ENCODE data around the gene FBXO9. TPM values are rescaled to one million over a fixed set of nuclear protein-coding genes. Genes with fewer than 3 reads are reported as not detected.

FBXO9 gene
- total RNA-seq, 1 donor from 2014 or later = 50.8 TPM

GRCh38 chr6:53038596-53038995, 26.6 kb upstream of the FBXO9 start:
- Mint-ChIP-seq H3K27me3 (ENCODE audit: insufficient read depth, low read depth) (no peaks in the 10 kb centered on the region), H3K4me1 (peaks cover 13% of the 10 kb centered on the region), H3K36me3 (peaks cover 40% of the 10 kb centered on the region), H3K9me3 (no peaks in the 10 kb centered on the region), H3K27ac (no peak overlapping the region), H3K4me3 (no peak overlapping the region)
- Histone ChIP-seq H3K79me2 (ENCODE audit: low read depth) (peaks cover 4% of the 10 kb centered on the region), H3F3A (ENCODE audit: low read depth) (peaks cover under 1% of the 10 kb centered on the region), H3K36me3 (no peaks in the 10 kb centered on the region), H3K4me2 (no peak overlapping the region), H3K27ac (no peak overlapping the region), H3K9me3 (ENCODE audit: low read depth) (no peaks in the 10 kb centered on the region), H3K27me3 (no peaks in the 10 kb centered on the region), H3K4me3 (no peak overlapping the region), H3K4me1 (peaks cover 4% of the 10 kb centered on the region), H4K20me1 (ENCODE audit: low read depth) (peaks cover under 1% of the 10 kb centered on the region), H2AFZ (replicated peaks) (no peak overlapping the region), H3K9ac (no peak overlapping the region)
- no peak for TF ChIP-seq EZH2phosphoT487 (IDR thresholded peaks at IDR 0.05)
- TF ChIP-seq, protein P1, sequence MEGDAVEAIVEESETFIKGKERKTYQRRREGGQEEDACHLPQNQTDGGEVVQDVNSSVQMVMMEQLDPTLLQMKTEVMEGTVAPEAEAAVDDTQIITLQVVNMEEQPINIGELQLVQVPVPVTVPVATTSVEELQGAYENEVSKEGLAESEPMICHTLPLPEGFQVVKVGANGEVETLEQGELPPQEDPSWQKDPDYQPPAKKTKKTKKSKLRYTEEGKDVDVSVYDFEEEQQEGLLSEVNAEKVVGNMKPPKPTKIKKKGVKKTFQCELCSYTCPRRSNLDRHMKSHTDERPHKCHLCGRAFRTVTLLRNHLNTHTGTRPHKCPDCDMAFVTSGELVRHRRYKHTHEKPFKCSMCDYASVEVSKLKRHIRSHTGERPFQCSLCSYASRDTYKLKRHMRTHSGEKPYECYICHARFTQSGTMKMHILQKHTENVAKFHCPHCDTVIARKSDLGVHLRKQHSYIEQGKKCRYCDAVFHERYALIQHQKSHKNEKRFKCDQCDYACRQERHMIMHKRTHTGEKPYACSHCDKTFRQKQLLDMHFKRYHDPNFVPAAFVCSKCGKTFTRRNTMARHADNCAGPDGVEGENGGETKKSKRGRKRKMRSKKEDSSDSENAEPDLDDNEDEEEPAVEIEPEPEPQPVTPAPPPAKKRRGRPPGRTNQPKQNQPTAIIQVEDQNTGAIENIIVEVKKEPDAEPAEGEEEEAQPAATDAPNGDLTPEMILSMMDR (IDR thresholded peaks at IDR 0.05) = no peak
- no peak for TF ChIP-seq EZH2 (IDR thresholded peaks at IDR 0.05)
- no peak for DNase-seq (ENCODE audit: low spot score)

- peaks cover 33% of the 10 kb centered on the region for H3K36me3 Mint-ChIP-seq
- H3K27me3 ChIP-seq = no peaks in the 10 kb centered on the region
- no peak overlapping the region for H3K4me3 ChIP-seq
- H3F3A ChIP-seq (ENCODE audit: low read depth) = peaks cover 13% of the 10 kb centered on the region
- peaks cover 17% of the 10 kb centered on the region for H4K20me1 ChIP-seq (ENCODE audit: low read depth)
- no peaks in the 10 kb centered on the region for H3K9me3 Mint-ChIP-seq
- H2AFZ ChIP-seq (replicated peaks) = no peak overlapping the region
- peaks cover 24% of the 10 kb centered on the region for H3K4me1 Mint-ChIP-seq
- no peak overlapping the region for H3K9ac ChIP-seq
- H3K27ac ChIP-seq = no peak overlapping the region
- DNase-seq (ENCODE audit: low spot score) = no peak
- no peaks in the 10 kb centered on the region for H3K27me3 Mint-ChIP-seq (ENCODE audit: insufficient read depth, low read depth)
- H3K79me2 ChIP-seq (ENCODE audit: low read depth) = peaks cover 4% of the 10 kb centered on the region
- H3K27ac Mint-ChIP-seq = no peak overlapping the region
- no peak overlapping the region for H3K4me3 Mint-ChIP-seq
- TF ChIP-seq EZH2phosphoT487 (IDR thresholded peaks at IDR 0.05) (no peak), EZH2 (IDR thresholded peaks at IDR 0.05) (no peak)
- TF ChIP-seq, protein P1 (IDR thresholded peaks at IDR 0.05) = no peak
- no peaks in the 10 kb centered on the region for H3K36me3 ChIP-seq
- H3K4me2 ChIP-seq = no peak overlapping the region
- no peaks in the 10 kb centered on the region for H3K9me3 ChIP-seq (ENCODE audit: low read depth)
- peaks cover 21% of the 10 kb centered on the region for H3K4me1 ChIP-seq
Observed at GRCh38 chr6:53041356-53041755, 23.8 kb upstream of the FBXO9 start.

DNA sequence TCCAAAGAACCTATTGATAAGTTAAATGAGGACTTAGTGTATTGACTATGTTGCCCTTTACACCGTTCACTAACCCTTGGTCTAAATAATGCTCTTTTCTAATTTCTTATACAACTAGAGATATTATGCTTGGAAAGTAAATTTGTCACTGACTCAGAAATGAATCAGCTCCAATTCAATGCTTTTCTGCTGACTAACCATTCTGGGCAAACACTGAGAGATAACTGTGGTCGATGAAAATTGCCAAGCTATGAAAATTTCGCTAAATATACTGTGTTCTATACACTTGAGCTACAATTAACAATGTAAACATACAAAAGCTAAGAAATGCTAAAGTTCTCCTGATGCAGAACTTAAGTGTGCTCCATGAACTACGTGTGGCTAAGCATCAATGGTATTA, 23.1 kb upstream of the FBXO9 start:
- Histone ChIP-seq H3K9ac (no peak overlapping the region), H3K27me3 (no peaks in the 10 kb centered on the region), H3K9me3 (ENCODE audit: low read depth) (no peaks in the 10 kb centered on the region), H3F3A (ENCODE audit: low read depth) (peaks cover 13% of the 10 kb centered on the region), H2AFZ (replicated peaks) (no peak overlapping the region), H4K20me1 (ENCODE audit: low read depth) (peaks cover 17% of the 10 kb centered on the region), H3K4me2 (no peak overlapping the region), H3K36me3 (no peaks in the 10 kb centered on the region), H3K4me1 (peaks cover 21% of the 10 kb centered on the region), H3K27ac (no peak overlapping the region), H3K4me3 (no peak overlapping the region), H3K79me2 (ENCODE audit: low read depth) (peaks cover 4% of the 10 kb centered on the region)
- Mint-ChIP-seq H3K36me3 (peaks cover 29% of the 10 kb centered on the region), H3K27me3 (ENCODE audit: insufficient read depth, low read depth) (no peaks in the 10 kb centered on the region), H3K4me3 (no peak overlapping the region), H3K27ac (no peak overlapping the region), H3K9me3 (no peaks in the 10 kb centered on the region), H3K4me1 (peaks cover 27% of the 10 kb centered on the region)
- DNase-seq (ENCODE audit: low spot score) = no peak
- no peak for TF ChIP-seq EZH2phosphoT487 (IDR thresholded peaks at IDR 0.05)
- TF ChIP-seq, protein P1 (IDR thresholded peaks at IDR 0.05) = no peak
- TF ChIP-seq EZH2 (IDR thresholded peaks at IDR 0.05) = no peak

All from neural progenitor cell (in vitro differentiated cells).